ENCODE measurements around the gene ARL14EP.

ARL14EP gene

DNA sequence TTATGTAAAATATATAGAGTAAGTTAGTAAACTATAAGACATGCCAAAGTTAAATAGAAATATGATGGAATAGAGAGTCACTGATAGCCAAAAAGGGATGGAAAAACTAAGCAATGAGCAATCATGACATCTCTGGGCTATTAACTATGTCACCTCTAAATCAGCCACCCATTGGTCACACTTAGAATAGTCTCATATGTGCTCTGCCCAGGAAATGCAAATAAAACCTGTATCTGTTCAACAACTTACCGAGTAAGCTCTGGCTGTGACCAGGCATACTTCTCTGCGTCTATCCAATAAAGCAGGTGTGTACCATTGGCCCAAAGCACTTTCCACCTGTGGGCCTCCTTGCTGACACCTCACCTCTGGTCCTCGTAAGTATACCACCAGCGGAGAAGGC lies 1.6 kb upstream of the ARL14EP start:
- H3K4me3 ChIP-seq (ENCODE audit: low read length): no peak overlapping the region
- no peak for DNase-seq
- H3K36me3 ChIP-seq (replicated peaks; ENCODE audit: insufficient read depth, low read length): no peaks in the 10 kb centered on the region
- peaks cover 30% of the 10 kb centered on the region for H3K4me1 ChIP-seq (ENCODE audit: low read length)
- H3K27ac ChIP-seq (ENCODE audit: low read length): no peak overlapping the region
- TF ChIP-seq, protein P1, sequence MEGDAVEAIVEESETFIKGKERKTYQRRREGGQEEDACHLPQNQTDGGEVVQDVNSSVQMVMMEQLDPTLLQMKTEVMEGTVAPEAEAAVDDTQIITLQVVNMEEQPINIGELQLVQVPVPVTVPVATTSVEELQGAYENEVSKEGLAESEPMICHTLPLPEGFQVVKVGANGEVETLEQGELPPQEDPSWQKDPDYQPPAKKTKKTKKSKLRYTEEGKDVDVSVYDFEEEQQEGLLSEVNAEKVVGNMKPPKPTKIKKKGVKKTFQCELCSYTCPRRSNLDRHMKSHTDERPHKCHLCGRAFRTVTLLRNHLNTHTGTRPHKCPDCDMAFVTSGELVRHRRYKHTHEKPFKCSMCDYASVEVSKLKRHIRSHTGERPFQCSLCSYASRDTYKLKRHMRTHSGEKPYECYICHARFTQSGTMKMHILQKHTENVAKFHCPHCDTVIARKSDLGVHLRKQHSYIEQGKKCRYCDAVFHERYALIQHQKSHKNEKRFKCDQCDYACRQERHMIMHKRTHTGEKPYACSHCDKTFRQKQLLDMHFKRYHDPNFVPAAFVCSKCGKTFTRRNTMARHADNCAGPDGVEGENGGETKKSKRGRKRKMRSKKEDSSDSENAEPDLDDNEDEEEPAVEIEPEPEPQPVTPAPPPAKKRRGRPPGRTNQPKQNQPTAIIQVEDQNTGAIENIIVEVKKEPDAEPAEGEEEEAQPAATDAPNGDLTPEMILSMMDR (IDR thresholded peaks at IDR 0.05; ENCODE audit: low read length): no peak
- TF ChIP-seq EZH2phosphoT487 (IDR thresholded peaks at IDR 0.05; ENCODE audit: low read length) (no peak), EZH2 (optimal IDR thresholded peaks at IDR 0.05; ENCODE audit: low read depth, low read length) (no peak)
- H4K20me1 ChIP-seq (ENCODE audit: insufficient read depth, low read length): no peaks in the 10 kb centered on the region
- H3K27me3 ChIP-seq (replicated peaks; ENCODE audit: insufficient read depth, low read length): no peaks in the 10 kb centered on the region
- H3K79me2 ChIP-seq (ENCODE audit: low read length): peaks cover 34% of the 10 kb centered on the region
- no peaks in the 10 kb centered on the region; the same call in 1 of the 2 replicates for H3F3A ChIP-seq (ENCODE audit: insufficient read depth, low read length)
- H3K9ac ChIP-seq (ENCODE audit: low read length): no peak overlapping the region
- H3K9me3 ChIP-seq (replicated peaks; ENCODE audit: insufficient read depth, low read length): no peaks in the 10 kb centered on the region
- no peak overlapping the region for H2AFZ ChIP-seq (ENCODE audit: low read length)
- no peaks in the 10 kb centered on the region for H3K9me2 ChIP-seq (replicated peaks; ENCODE audit: insufficient read depth, low read length)
- H3K4me2 ChIP-seq (ENCODE audit: low read depth, low read length): no peak overlapping the region

DNA sequence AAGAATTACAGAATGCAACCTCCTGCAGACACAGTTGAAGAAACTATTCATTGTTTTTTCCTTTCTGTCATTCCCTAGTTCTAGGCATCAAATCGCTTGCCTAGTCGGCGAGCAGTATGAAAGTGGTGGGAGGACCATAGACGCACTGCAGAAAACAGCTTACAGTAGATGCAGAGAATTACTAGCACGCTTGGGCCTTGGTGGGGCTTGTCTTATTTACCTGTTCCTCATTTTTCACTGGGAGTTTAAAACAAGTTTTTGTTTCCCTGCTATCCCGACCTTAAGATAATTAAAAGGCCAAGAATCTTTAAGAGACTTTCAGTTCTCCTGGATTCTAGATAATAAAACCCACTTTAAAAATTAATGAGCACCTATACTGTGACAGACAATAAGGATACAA lies 713 bp upstream of the ARL14EP start:
- Histone ChIP-seq H3K9me3 (replicated peaks; ENCODE audit: insufficient read depth, low read length) (no peaks in the 10 kb centered on the region), H3K36me3 (replicated peaks; ENCODE audit: insufficient read depth, low read length) (no peaks in the 10 kb centered on the region), H3K27ac (ENCODE audit: low read length) (no peak overlapping the region), H2AFZ (ENCODE audit: low read length) (peak overlapping the region; percentile 86), H3K9ac (ENCODE audit: low read length) (peak overlapping the region; percentile 87; the same call in 1 of the 2 replicates), H3K27me3 (replicated peaks; ENCODE audit: insufficient read depth, low read length) (no peaks in the 10 kb centered on the region), H4K20me1 (ENCODE audit: insufficient read depth, low read length) (no peaks in the 10 kb centered on the region), H3F3A (ENCODE audit: insufficient read depth, low read length) (no peaks in the 10 kb centered on the region; the same call in 1 of the 2 replicates), H3K4me3 (ENCODE audit: low read length) (peak overlapping the region; percentile 78), H3K79me2 (ENCODE audit: low read length) (peaks cover 42% of the 10 kb centered on the region), H3K4me2 (ENCODE audit: low read depth, low read length) (peak overlapping the region; percentile 79), H3K9me2 (replicated peaks; ENCODE audit: insufficient read depth, low read length) (no peaks in the 10 kb centered on the region), H3K4me1 (ENCODE audit: low read length) (peaks cover 28% of the 10 kb centered on the region)
- DNase-seq: no peak
- TF ChIP-seq EZH2phosphoT487 (IDR thresholded peaks at IDR 0.05; ENCODE audit: low read length) (no peak), EZH2 (optimal IDR thresholded peaks at IDR 0.05; ENCODE audit: low read depth, low read length) (no peak)
- TF ChIP-seq, protein P1 (IDR thresholded peaks at IDR 0.05; ENCODE audit: low read length): no peak

DNA sequence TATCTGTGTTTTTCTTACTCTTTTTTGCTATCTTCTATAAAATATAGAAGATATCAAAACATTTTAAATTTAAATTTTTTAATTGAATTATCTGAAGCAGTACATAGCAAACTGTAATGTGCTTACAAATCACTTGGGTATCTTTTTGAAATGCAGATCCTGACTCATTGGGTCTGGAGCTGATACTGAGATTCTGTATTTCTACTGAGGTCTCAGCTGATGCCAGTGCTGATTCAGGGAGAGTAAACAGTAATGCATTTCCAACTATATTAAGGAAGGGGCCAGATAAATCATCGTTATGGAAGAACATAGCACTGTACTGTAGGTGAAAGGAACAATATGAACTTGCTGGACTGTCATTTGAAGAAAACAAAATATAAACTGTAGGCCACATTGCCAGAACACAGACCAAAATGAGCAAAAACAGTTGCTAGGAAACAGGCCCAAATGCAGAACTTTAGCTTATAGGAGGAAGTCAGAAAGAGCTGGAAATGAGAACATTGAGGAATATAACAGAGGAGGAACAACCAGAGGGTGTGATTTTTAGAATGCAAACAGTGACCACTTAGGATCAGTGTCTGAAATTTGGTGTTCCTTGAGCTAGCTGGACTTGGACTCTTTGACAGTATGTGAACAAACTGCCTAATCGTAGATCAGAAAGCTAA lies 3.3 kb downstream of the ARL14EP start:
- DNase-seq: no peak
- H3K27ac ChIP-seq (ENCODE audit: low read length): no peak overlapping the region
- peaks cover 75% of the 10 kb centered on the region for H3K79me2 ChIP-seq (ENCODE audit: low read length)
- no peak overlapping the region for H3K4me3 ChIP-seq (ENCODE audit: low read length)
- H3K9ac ChIP-seq (ENCODE audit: low read length): no peak overlapping the region
- no peak overlapping the region for H3K4me2 ChIP-seq (ENCODE audit: low read depth, low read length)
- H3K27me3 ChIP-seq (replicated peaks; ENCODE audit: insufficient read depth, low read length): no peaks in the 10 kb centered on the region
- H3K4me1 ChIP-seq (ENCODE audit: low read length): peaks cover 24% of the 10 kb centered on the region
- H2AFZ ChIP-seq (ENCODE audit: low read length): no peak overlapping the region
- TF ChIP-seq, protein P1 (IDR thresholded peaks at IDR 0.05; ENCODE audit: low read length): no peak
- TF ChIP-seq EZH2 (optimal IDR thresholded peaks at IDR 0.05; ENCODE audit: low read depth, low read length): no peak
- TF ChIP-seq EZH2phosphoT487 (IDR thresholded peaks at IDR 0.05; ENCODE audit: low read length): no peak
- H3K9me3 ChIP-seq (replicated peaks; ENCODE audit: insufficient read depth, low read length): no peaks in the 10 kb centered on the region
- peaks cover 7% of the 10 kb centered on the region for H3K36me3 ChIP-seq (replicated peaks; ENCODE audit: insufficient read depth, low read length)
- H3K9me2 ChIP-seq (replicated peaks; ENCODE audit: insufficient read depth, low read length): no peaks in the 10 kb centered on the region
- H3F3A ChIP-seq (ENCODE audit: insufficient read depth, low read length): no peaks in the 10 kb centered on the region; the same call in 1 of the 2 replicates
- H4K20me1 ChIP-seq (ENCODE audit: insufficient read depth, low read length): peaks cover 9% of the 10 kb centered on the region; the same call in 1 of the 2 replicates

All from MM.1S (cell line).